HepG2 (cell line): Measurements from ENCODE around the gene SENP5. TPM values are rescaled to one million over a fixed set of nuclear protein-coding genes. Genes with fewer than 3 reads are reported as not detected.
A peak's percentile ranks its signal among the peaks of the same experiment; 100 is the strongest.

Experiments used
- ARNTL ChIP-seq: sonication (generic); formaldehyde crosslinking; IDR thresholded peaks from 2 replicates; pipeline ENCODE4 v1.4.0; 2020; ENCODE audit warnings: mild to moderate bottlenecking, missing genetic modification reagents
- ELF1 ChIP-seq: sonication (generic); formaldehyde crosslinking; IDR thresholded peaks from 2 replicates; pipeline ENCODE4 v1.4.0; 2020; ENCODE audit warnings: missing genetic modification reagents
- FOXA3 ChIP-seq: IDR thresholded peaks from 2 replicates; pipeline ENCODE4 v1.6.1; 2016; ENCODE audit warnings: missing genetic modification reagents, missing compliant biosample characterization
- FOXJ3 ChIP-seq: sonication (generic); formaldehyde crosslinking; IDR thresholded peaks from 2 replicates; pipeline ENCODE4 v1.4.0; 2020; ENCODE audit warnings: missing genetic modification reagents, mild to moderate bottlenecking, borderline replicate concordance
- GABPA ChIP-seq, 2 experiments: IDR thresholded peaks; 2 replicates each; pipeline ENCODE4 v1.6.1; 2011 to 2016; ENCODE audit warnings: low read depth in 2 of 2, low read length in 1 of 2, missing biosample characterization in 1 of 2, missing genetic modification characterization in 1 of 2
- HDAC2 ChIP-seq: sonication (generic); formaldehyde crosslinking; IDR thresholded peaks from 2 replicates; pipeline ENCODE4 v1.4.0; 2020; ENCODE audit warnings: missing genetic modification reagents
- ZBTB7A ChIP-seq: sonication (generic); formaldehyde crosslinking; IDR thresholded peaks from 2 replicates; pipeline ENCODE4 v1.8.0; 2022; ENCODE audit warnings: mild to moderate bottlenecking, missing genetic modification reagents
- ZNF263 ChIP-seq: sonication (generic); formaldehyde crosslinking; IDR thresholded peaks from 2 replicates; pipeline ENCODE4 v1.4.0; 2020; ENCODE audit warnings: missing genetic modification reagents
- polyA plus RNA-seq, 8 experiments: library from polyadenylated mRNA; depleted of rRNA in 3 of 8; stranded (reverse) in 7 of 8; unstranded in 1 of 8; fragments of >200 nt; fragmentation: Illumina TruSeq in 4 of 8; extraction: Trizol in 4 of 8; gene quantifications; 2 replicates each; pipeline versions ENCODE4 v1.2.1 to v1.2.3, GENCODE V29; 2011 to 2016; ENCODE audit warnings: low read depth in 4 of 8, missing spikeins in 1 of 8, mixed read lengths in 1 of 8; ENCODE audit not compliant: insufficient read depth in 1 of 8
- total RNA-seq, 5 experiments: library from RNA; depleted of rRNA; stranded (reverse); fragments of >200 nt; fragmentation: Illumina TruSeq; extraction: Trizol; gene quantifications; 2 replicates each; pipeline ENCODE4 v1.2.3, GENCODE V29; 2016; ENCODE audit warnings: low read depth in 1 of 5
- TF ChIP-seq, protein P1 (sequence below): sonication (generic); formaldehyde crosslinking; IDR thresholded peaks from 2 replicates; pipeline ENCODE4 v1.4.0; 2020; ENCODE audit warnings: missing genetic modification reagents
- TF ChIP-seq, protein P2 (sequence below), 2 experiments: fragments of 450-650 bp in 1 of 2; sonication (generic) in 1 of 2; formaldehyde crosslinking in 1 of 2; IDR thresholded peaks; 2 replicates each; pipeline versions ENCODE4 v1.6.1 to v1.8.0; 2016 to 2022; ENCODE audit warnings: antibody characterized with exemption in 1 of 2, mild to moderate bottlenecking in 1 of 2, missing genetic modification reagents in 1 of 2
- TF ChIP-seq, protein P3 (sequence below): IDR thresholded peaks from 2 replicates; pipeline ENCODE4 v1.6.1; 2016; ENCODE audit warnings: missing compliant biosample characterization, missing genetic modification reagents, borderline replicate concordance

The SENP5 gene
- total and polyA plus RNA-seq, 2 of the 13 experiments (the other 11 are each of a cell fraction or from before 2014, with no cell fraction given), result 17.6 to 30.9 TPM

DNA sequence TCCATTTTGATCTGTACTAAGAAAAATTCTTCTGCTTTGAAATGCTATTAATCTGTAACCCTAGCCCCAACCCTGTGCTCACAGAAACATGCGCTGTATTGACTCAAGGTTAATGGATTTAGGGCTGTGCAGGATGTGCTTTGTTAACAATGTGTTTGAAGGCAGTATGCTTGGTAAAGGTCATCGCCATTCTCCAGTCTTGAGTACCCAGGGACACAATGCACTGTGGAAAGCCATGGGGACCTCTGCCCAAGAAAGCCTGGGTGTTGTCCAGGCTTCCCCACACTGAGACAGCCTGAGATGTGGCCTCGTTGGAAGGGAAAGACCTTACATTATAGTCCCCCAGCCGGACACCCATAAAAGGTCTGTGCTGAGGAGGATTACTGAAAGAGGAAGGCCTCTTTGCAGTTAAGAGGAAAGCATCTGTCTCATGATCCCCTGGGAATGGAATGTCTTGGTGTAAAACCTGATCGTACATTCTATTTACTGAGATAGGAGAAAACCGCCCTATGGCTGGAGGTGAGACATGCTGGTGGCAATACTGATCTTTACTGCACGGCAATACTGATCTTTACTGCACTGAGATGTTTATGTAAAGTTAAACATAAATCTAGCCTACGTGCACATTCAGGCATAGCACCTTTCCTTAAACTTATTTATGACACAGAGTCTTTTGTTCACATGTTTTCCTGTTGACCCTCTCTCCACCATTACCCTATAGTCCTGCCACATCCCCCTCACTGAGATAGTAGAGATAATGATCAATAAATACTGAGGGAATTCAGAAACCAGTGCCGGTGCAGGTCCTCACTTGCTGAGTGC lies 94.6 kb downstream of the SENP5 start (continued):
- TF ChIP-seq, protein P1, sequence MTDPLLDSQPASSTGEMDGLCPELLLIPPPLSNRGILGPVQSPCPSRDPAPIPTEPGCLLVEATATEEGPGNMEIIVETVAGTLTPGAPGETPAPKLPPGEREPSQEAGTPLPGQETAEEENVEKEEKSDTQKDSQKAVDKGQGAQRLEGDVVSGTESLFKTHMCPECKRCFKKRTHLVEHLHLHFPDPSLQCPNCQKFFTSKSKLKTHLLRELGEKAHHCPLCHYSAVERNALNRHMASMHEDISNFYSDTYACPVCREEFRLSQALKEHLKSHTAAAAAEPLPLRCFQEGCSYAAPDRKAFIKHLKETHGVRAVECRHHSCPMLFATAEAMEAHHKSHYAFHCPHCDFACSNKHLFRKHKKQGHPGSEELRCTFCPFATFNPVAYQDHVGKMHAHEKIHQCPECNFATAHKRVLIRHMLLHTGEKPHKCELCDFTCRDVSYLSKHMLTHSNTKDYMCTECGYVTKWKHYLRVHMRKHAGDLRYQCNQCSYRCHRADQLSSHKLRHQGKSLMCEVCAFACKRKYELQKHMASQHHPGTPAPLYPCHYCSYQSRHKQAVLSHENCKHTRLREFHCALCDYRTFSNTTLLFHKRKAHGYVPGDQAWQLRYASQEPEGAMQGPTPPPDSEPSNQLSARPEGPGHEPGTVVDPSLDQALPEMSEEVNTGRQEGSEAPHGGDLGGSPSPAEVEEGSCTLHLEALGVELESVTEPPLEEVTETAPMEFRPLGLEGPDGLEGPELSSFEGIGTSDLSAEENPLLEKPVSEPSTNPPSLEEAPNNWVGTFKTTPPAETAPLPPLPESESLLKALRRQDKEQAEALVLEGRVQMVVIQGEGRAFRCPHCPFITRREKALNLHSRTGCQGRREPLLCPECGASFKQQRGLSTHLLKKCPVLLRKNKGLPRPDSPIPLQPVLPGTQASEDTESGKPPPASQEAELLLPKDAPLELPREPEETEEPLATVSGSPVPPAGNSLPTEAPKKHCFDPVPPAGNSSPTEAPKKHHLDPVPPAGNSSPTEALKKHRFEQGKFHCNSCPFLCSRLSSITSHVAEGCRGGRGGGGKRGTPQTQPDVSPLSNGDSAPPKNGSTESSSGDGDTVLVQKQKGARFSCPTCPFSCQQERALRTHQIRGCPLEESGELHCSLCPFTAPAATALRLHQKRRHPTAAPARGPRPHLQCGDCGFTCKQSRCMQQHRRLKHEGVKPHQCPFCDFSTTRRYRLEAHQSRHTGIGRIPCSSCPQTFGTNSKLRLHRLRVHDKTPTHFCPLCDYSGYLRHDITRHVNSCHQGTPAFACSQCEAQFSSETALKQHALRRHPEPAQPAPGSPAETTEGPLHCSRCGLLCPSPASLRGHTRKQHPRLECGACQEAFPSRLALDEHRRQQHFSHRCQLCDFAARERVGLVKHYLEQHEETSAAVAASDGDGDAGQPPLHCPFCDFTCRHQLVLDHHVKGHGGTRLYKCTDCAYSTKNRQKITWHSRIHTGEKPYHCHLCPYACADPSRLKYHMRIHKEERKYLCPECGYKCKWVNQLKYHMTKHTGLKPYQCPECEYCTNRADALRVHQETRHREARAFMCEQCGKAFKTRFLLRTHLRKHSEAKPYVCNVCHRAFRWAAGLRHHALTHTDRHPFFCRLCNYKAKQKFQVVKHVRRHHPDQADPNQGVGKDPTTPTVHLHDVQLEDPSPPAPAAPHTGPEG (CRISPR knock-in tag), result 0 out of 2 replicates have a peak, but pooled peaks have one; percentile 13
- TF ChIP-seq, protein P2, sequence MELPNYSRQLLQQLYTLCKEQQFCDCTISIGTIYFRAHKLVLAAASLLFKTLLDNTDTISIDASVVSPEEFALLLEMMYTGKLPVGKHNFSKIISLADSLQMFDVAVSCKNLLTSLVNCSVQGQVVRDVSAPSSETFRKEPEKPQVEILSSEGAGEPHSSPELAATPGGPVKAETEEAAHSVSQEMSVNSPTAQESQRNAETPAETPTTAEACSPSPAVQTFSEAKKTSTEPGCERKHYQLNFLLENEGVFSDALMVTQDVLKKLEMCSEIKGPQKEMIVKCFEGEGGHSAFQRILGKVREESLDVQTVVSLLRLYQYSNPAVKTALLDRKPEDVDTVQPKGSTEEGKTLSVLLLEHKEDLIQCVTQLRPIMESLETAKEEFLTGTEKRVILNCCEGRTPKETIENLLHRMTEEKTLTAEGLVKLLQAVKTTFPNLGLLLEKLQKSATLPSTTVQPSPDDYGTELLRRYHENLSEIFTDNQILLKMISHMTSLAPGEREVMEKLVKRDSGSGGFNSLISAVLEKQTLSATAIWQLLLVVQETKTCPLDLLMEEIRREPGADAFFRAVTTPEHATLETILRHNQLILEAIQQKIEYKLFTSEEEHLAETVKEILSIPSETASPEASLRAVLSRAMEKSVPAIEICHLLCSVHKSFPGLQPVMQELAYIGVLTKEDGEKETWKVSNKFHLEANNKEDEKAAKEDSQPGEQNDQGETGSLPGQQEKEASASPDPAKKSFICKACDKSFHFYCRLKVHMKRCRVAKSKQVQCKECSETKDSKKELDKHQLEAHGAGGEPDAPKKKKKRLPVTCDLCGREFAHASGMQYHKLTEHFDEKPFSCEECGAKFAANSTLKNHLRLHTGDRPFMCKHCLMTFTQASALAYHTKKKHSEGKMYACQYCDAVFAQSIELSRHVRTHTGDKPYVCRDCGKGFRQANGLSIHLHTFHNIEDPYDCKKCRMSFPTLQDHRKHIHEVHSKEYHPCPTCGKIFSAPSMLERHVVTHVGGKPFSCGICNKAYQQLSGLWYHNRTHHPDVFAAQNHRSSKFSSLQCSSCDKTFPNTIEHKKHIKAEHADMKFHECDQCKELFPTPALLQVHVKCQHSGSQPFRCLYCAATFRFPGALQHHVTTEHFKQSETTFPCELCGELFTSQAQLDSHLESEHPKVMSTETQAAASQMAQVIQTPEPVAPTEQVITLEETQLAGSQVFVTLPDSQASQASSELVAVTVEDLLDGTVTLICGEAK (IDR thresholded peaks at IDR 0.05), result no peak
- TF ChIP-seq, protein P2 (CRISPR knock-in tag; IDR thresholded peaks at IDR 0.05), result 0 out of 2 replicates have a peak, but pooled peaks have one; percentile 29
- TF ChIP-seq FOXA3 (peak; percentile 92), GABPA (IDR thresholded peaks at IDR 0.05; ENCODE audit: low read depth, low read length) (no peak), GABPA (CRISPR knock-in tag; IDR thresholded peaks at IDR 0.05; ENCODE audit: low read depth) (peak; percentile 57; the same call in 1 of the 2 replicates), ZBTB7A (no peak), ARNTL (CRISPR knock-in tag) (peak; percentile 76), ELF1 (no peak), ZNF263 (CRISPR knock-in tag) (no peak), HDAC2 (CRISPR knock-in tag) (peak; percentile 82), FOXJ3 (CRISPR knock-in tag) (peak; percentile 14; the same call in 1 of the 2 replicates)
- TF ChIP-seq, protein P3, sequence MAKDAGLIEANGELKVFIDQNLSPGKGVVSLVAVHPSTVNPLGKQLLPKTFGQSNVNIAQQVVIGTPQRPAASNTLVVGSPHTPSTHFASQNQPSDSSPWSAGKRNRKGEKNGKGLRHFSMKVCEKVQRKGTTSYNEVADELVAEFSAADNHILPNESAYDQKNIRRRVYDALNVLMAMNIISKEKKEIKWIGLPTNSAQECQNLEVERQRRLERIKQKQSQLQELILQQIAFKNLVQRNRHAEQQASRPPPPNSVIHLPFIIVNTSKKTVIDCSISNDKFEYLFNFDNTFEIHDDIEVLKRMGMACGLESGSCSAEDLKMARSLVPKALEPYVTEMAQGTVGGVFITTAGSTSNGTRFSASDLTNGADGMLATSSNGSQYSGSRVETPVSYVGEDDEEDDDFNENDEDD (CRISPR knock-in tag), result peak; percentile 52; the same call in 1 of the 2 replicates
